GM18907 (cell line): Measurements from ENCODE around the gene TADA3.

Experiments
- ATAC-seq: cut with Tn5 transposase; IDR thresholded peaks from one replicate; pipeline ENCODE4 v1.9.1; 2021; ENCODE audit warnings: mild to moderate bottlenecking, moderate library complexity; ENCODE audit not compliant: unreplicated experiment

TADA3 gene

DNA sequence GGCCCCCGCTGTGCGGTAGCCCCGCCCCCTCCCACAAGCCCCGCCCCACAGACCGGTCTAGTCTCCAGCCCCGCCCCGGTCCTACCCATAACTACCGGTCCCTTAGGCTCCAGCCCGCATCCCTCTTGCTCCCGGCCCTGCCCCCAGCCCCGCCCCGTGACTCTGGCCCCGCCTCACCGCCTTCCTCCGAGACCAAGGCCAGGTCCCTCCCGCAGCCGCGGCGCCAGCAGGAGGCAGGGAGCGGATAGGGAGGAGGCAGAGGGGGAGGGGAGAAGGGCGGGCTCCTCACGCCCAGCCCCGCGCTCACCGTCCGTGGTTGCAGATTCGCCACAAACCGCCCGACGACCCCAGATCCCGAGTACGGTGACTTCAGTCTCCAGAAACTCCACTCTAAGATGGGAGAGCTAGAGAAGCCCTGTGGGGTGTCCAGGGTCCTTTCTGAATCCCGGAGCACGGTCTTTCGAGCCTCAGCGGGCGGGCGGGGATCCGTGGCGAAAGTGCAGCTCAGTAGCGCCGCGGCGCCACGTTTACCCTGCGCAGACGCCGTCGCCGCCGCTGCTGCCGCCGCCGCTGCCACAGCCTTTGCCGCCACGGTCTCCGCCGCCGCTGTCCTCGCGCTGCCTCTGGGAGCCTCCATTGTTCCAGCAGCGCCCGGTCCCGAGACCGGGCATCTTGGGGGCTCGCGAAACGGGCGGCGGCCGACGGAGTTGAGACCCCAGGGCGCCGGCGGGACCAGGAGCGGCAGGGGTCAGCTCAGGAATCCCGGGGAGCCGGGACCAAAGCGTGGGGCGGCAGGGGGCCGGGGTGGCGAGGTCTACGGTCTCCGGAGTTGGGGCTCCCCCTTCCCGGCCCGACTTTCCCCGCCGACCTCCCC, 60.8 kb downstream of the TADA3 start, which contains the start of gene BRPF1:
BRPF1 (plus strand) TSS at position 530 of the 874 bp plus-strand sequence. CDS start 2,406 bp downstream, outside the sequence.
- peak; percentile 92 for ATAC-seq

GRCh38 chr3:9730657-9731205, 61.5 kb downstream of the TADA3 start:
- ATAC-seq: peak; percentile 48
